ENCODE results near the gene TAAR1.

DNA sequence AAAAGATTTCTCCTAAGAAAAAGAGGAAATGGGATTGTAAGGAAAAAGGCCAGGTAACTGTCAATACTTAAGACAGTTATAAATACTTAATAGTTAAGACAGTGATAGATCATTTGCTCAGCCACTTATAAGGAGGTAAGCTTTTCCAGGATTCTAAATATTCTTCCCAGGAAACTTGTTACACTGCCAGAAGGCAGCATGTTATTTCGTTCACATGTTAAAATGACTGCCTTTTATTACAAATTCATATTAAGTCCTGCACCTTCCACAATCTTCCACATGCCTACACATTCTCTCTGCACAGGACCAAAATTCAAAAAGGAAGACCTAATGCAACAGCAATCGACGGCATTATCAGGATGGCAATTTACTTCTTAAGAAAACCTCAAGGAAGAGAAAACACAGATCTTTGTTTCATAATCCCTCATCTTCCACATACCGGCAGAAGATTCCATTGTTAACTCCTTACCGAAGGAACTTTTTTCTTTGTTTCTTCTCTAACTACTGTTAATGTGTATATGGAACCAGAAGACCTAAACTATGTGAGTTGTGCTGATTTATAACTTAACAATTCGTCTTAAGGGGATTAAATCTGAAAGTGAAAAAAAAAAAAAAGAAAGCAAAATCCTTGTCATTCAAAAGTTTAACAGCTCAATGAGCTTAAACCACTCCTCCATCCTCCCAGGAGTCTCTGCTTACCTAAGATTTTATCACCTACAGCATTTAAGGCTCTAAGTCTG lies 35.7 kb downstream of the TAAR1 start:
- no peak for TF ChIP-seq CTCF (IDR thresholded peaks at IDR 0.05)
- TF ChIP-seq EP300 (IDR thresholded peaks at IDR 0.05), result no peak
